Measurements from ENCODE around the gene KIFC3.

KIFC3 gene

GRCh38 chr16:57709663-57710062, 92.6 kb downstream of the KIFC3 start:
- no peak for DNase-seq
